HG03439 (cell line): ENCODE results near the gene PRKG1.

Source experiments
- ATAC-seq: cut with Tn5 transposase; IDR thresholded peaks from one replicate; pipeline ENCODE4 v1.9.1; 2021; ENCODE audit warnings: mild to moderate bottlenecking, moderate library complexity; ENCODE audit not compliant: unreplicated experiment

PRKG1 gene

DNA sequence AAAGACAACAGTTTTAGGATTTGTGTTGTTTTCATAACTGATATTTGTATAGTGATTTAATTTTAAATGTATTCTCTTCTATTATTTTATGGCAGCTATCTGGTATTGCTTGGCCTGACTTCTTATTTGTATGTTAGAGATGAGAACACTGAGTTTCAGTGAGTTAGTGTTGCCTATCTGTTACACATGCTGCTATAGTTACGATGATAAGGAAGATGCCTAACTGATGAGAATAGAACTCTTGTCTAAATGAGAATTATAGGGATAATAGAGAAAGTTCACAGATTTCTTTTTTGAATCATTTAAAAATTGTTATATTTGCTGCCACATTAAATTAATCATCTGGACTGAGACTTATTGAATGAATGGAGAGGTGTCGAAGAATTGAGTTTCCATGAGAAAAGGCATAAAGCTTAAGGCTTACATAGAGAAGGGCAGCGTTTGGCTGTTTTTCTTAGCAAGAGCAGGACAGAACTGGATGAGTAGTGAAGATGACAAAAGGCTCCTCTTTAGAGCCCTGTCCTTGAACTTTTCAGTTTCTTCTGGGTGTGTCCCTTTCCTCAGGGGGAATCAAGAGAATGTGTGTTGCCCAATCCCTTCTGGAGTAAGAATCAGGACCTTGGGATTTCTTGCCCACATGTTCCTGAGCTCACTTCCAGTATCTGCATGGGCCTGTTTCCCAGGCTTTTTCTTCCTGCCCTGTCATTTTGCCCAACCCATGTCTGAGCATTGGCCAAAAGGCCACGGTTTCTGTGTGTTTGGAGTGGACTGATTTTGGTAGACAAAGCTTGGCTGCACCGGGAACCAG, 820.7 kb downstream of the PRKG1 start:
- no peak for ATAC-seq

DNA sequence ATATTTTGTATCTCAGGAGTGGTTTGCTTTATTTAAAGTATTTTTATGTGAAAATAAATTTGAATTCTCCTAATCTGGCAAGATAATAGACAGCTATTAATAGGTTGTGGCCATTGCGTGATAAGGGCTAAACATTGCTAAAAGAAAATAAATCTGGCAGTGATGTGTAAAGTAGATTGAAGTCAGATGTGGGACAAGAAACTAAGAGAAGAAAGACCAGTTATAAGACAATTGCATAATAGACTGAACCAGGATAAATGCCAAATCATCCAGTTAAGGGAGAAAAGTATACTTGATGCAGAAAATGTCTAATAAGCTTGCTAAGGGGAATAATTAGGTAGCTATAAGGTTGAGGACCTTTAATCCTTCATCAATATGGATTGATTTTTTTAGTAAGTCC, 822.6 kb downstream of the PRKG1 start:
- no peak for ATAC-seq

GRCh38 chr10:51897560-51897959, 823.3 kb downstream of the PRKG1 start:
- ATAC-seq, result no peak

DNA sequence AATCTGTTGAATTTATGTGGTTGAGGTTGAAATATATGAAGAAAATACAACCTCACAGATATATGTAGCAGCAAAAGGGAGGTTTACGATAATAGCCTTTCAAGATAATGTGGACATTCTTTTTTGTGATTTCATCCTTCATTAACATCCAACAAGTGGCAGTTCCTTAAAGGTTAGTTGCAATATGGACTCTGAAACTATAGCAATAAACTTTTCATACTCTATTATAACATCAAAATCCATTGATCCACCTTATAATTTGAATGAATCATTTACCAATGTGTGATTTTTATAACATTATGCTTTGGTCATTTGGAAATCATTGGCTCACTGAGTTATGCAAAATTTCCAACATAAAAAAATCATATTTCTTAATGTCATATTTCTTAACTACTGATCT, 825.9 kb downstream of the PRKG1 start:
- no peak for ATAC-seq

GRCh38 chr10:51903675-51904074, 829.4 kb downstream of the PRKG1 start:
- no peak for ATAC-seq

GRCh38 chr10:51905032-51905431, 830.7 kb downstream of the PRKG1 start:
- ATAC-seq, result no peak

DNA sequence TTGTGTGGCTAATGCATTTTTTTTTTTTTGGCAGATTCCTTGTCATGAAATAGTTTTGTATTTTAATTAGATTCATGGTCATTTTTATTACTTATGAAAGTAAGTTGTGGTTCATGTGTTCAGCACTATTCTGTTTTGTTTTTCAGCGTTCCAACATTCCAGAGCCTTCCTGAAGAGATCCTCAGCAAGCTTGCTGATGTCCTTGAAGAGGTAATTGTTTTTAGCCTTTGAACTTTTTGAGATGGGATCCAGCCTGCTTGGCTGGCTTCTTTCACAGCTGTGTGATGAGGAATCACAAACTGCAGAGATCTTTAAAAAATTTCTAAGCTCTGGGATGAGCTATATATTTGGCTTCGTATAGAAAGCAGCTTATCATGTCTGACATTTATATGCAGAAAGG, 833.1 kb downstream of the PRKG1 start:
- no peak for ATAC-seq

DNA sequence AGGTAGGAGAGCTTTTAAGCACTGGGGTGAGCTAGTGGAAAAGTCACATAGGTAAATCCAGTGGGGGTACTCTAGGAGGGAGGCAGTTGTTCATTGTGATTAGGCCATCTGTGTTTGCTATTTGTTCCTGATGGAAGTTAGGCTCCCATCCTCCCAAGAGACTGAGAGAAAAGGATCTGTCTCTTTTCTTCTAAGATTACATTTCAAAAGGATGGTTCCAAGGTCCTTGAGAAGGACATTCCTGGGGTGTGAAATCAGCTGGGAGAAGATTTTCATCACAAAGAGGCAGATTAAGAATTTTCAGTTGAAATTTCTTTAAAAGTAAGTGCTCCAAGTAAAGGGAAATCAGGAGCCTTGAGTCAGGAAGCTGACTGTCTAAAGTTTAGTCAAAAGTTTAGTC, 835.9 kb downstream of the PRKG1 start:
- ATAC-seq, result no peak

GRCh38 chr10:51910596-51910995, 836.3 kb downstream of the PRKG1 start:
- ATAC-seq, result no peak

DNA sequence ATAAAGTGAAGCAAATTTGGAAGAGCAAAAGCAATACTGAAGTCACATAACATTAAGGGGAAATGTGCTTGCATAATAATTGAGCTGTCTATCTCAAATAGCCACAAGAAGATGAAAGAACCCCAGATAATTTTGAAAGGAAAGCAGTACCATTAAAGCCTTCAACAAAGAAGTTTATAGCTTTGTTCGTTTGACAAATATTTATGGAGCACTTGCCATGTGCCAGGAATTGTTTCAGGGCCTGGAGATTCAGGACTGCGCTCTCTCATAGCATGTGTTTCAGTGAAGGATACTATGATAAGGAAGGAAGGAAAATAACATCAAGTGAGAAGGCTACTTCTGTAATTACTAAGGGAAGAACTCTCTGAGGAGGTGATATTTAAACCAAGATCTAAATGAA, 837.4 kb downstream of the PRKG1 start:
- no peak for ATAC-seq

DNA sequence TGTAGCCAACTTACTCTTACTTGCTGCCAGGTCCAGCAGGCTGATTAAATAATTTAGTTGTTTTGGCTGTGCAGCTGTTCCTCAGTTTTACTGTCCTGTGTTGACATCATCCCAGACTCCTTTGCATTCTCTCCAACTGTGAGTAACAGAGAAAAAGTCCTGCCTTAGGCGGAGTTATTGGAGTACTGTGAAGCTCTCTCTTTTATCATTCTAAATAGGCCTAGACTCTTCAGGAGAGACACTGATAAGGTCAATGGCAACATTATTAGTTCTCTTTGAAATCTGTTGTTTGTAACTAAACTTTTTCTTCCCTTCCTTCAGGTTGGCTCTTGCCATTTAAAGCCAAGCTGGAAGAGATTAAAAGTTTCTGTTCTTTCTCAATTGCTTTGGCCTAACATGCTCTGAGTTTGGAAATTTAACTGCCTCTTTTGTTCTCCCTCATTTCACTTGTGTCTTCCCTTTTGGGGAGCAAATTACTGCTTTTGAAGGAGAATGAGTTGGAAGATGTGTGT, 840.8 kb downstream of the PRKG1 start:
- ATAC-seq, result no peak

DNA sequence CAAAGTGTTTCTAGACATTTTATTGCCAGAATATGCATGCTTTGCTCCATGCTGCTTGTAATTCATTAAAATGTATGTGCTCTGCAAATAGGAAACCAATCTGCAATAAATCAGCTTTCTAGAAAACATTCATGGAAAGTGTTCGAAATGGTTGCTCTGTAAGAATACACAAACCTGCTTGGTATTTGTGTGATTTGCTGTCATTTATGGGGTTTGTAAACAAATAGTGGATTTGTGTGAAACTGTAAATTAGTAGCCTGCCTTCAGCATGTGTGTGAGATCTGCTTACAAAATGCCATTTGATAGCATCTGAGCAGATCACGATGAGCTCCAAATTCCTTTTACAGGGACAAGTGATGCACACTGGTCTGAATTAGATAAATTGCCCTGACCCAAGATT, 844.2 kb downstream of the PRKG1 start:
- no peak for ATAC-seq

GRCh38 chr10:51918884-51919325, 844.6 kb downstream of the PRKG1 start:
- no peak for ATAC-seq

DNA sequence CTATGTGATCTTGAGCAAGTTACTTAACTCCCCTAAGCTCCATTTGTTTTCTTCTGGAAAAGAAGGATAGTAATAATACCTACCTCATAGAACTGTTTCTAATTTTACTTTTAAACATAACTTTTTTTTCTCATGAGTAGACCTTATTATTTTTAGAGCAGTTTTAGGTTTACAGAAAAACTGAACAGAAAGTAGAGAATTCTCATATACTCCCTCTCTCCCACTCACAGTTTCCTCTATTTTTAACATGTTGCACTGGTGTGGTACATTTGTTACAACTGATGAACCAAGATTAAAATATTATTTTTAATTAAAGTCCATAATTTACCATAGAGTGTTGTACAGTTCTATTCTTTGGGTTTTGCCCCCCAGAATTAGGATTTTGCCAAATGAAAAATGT, 846.4 kb downstream of the PRKG1 start:
- ATAC-seq, result no peak

DNA sequence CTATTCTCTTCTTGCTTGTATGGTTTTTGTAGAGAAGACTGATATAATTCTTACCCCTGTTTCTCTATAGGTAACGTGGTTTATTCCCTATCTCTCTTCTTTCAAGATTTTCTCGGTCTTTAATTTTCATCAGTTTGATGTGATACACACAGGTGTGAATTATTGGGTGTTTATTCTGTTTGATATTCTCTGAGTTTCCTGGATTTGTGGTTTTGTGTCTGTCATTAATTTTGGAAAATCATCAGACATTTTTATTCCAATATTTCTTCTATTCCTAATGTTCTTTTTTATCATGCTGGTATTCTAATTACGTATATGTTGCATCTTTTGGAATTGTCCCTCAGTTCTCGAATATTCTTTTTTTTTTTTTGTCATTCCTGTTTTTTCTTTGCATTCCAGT, 850.1 kb downstream of the PRKG1 start:
- ATAC-seq, result no peak

DNA sequence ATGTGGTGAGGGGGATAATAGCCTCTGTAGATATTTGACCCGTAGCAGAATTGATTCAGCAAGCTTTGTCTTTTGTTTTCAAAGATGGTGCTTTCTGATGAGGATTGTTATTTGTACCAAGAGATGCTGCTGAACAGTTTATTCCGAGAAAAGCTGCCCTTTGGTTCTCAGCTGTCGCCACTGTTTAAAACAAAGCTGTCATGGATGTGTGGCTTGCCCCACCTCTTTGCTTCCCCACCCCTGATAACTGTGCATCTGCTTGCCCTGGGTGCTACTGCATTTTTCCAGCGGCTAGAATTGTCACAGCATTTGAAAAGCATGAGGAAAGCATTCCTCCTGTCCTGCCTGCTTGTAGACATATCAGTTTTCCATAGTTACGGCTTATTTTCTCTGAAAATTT, 852.0 kb downstream of the PRKG1 start:
- ATAC-seq, result no peak

GRCh38 chr10:51928162-51928561, 853.9 kb downstream of the PRKG1 start:
- no peak for ATAC-seq

GRCh38 chr10:51932530-51932929, 858.2 kb downstream of the PRKG1 start:
- no peak for ATAC-seq

- no peak for ATAC-seq
Observed at GRCh38 chr10:51934373-51934772, 860.1 kb downstream of the PRKG1 start.

DNA sequence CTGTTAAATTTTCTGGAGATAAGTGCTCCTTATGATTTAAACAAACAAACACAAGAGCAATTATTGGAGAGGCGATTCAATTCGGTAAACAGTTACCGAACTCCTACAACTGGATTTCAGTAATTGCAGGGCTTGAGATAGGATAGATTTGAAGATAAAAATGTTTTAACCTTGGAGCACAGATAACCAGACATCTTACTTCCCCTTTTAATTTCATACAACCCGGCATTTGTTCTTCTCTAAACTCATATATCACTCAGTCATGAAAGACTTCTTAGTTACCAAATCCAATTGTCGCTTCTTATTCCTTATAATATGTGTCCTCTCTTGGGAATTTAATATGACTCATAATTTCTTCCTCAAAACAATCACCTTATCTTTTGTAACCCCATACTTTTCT, 861.1 kb downstream of the PRKG1 start:
- no peak for ATAC-seq

GRCh38 chr10:51937308-51938140, 863.2 kb downstream of the PRKG1 start:
- no peak for ATAC-seq
